GM19043 (cell line): Measurements from ENCODE around the gene TUBA4B.

Experiments used
- ATAC-seq: cut with Tn5 transposase; IDR thresholded peaks from one replicate; pipeline ENCODE4 v1.9.1; 2021; ENCODE audit warnings: low read depth; ENCODE audit not compliant: unreplicated experiment

TUBA4B gene

GRCh38 chr2:219289537-219290361 lies 36.7 kb downstream of the TUBA4B start:
- no peak for ATAC-seq

DNA sequence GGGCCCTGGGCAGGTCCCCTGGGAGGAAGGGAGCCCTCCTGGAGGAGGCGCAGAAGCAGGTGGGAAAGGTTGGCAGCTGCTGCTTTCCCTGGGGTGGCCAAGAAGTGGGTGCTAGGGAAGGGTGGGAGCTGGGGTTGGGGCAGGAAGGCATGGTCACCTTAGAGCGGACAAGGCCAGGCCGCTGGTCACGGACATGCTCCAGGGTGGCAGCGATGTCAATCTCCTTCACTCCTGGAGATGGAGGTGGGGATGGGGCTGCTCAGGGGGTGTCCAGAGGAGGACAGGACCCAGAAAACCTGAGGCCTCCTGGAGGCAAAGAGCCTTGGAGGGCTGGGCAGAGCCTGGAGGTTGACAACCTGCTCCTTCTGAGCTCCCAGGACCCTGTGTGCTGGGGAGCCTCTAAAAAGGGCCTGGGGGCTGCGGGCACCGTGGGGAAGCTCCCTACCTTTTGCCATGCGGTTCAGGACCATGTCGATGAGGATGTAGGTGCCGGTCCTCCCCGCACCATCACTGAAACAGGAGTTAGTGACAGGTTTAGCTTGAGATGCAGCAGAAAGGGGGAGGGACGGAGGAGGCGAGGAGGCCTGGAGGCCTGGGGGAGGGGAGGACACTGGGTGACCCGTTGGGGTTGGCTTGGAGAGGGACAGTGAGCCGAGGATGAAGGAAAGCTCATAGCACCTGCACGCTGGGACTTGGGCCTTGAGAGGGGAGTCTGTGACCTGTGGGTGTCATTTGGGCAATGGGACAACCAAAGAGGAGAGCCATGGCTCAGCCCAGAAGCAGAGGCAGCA lies 37.5 kb downstream of the TUBA4B start:
- ATAC-seq = no peak

DNA sequence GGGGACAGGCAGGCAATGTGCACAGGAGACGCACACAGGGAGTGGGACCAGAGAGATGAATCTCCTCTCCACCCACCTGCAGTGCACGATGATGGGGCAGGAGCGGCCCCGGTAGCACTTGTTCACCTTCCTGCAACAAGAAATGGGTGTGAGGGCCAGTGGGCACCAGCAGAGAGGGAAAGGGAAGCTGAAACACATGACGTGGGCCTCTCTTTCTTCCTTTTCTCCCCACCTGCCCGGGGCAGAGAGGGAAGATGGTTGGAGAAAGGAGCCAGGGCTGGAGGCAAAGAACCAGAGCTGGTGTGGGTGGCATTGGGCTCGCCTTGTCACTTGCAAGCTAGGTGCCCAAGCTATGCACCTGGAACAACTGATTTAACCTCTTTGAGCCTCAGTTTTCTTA lies 38.4 kb downstream of the TUBA4B start:
- ATAC-seq = no peak

DNA sequence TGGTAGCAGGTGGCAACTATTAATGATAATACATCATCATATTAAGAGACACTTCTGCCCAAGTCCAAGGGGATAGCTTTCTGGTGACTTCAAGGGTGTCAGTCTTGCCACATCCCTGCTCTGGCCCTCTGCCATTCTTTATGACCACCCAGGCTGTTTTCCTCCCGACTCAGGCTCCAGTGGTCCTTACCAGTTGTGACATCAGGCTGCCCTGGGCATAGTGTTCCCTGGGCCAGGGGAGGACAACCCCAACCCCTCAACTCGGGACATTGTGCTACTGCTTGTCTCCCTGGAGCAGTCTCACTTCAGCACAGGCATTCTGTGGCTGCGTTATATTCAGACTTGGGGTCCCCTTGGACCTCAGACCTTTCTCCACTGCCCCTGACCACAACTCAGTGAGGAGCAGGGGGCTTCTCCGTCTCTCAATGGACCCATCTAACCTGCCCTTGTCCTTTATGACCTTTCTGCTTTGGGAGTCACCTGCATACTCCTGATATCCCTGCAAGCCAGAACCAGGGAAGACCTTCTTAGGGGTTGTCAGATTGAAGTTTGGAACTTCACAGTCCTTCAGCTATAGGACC lies 39.0 kb downstream of the TUBA4B start:
- no peak for ATAC-seq

GRCh38 chr2:219292616-219293015 lies 39.6 kb downstream of the TUBA4B start:
- no peak for ATAC-seq

DNA sequence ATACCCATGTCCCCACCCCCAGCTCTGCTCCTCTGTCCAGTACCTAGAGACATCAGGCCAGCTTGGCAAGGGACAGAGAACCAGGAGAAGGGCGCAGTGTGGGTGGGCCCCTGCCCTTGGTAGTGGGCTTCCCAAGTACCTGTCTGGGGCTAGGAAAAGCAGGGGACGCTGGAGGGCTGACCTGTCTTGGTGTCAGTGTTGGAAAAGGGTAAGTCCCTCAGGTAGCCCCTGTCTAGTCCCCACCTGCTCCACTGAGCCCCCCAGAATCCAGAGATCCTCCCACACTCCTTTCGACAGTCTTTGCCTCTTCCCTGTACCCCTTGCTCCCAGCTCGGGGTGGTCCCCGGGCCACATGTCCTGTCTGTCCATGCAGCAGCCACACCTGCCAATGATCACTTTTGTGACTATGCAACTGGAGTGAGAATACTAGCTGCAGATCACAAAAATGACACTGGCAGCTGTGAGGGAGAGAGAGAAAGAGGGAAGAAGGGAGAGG lies 40.7 kb downstream of the TUBA4B start:
- no peak for ATAC-seq

- ATAC-seq = peak; percentile 83
Measured at GRCh38 chr2:219294356-219295351, 41.6 kb downstream of the TUBA4B start.

- no peak for ATAC-seq
Measured at GRCh38 chr2:219296142-219296541, 43.1 kb downstream of the TUBA4B start.

DNA sequence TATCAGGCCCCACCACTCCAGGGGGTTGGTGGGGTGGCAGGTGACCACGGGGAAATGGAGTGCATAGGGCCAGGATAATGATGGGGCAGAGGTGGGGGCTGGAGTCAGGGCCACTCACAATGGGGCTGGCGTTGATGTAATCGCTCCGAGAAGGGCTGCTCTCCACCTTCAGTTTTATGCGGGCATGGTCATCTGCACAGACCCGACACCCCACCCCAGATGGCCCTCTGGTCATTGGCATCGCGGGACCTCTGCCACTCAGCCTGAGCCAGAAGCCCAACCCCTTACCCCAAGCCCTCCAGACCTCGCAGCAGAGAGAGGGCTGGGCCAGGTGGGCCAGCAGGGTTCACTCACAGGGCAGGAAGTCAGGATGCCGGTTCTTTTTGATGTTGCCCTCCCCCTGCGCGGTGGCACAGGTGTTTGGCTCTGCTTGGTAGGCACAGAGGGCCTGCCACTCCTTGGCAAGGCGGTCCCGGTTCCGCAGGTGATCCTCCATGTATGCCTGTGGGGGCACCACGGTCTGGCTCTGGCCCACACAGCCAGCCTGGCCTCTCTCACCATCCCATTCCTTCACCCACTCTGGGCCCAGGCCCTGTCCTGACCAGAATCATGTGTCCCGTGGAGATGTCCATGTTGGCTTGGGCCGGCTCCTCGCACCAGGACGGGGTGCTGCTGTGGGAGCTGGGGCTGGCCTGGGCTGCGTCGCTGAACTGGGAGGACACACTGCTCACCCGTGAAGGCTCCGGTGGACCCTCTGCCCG lies 43.8 kb downstream of the TUBA4B start:
- no peak for ATAC-seq

DNA sequence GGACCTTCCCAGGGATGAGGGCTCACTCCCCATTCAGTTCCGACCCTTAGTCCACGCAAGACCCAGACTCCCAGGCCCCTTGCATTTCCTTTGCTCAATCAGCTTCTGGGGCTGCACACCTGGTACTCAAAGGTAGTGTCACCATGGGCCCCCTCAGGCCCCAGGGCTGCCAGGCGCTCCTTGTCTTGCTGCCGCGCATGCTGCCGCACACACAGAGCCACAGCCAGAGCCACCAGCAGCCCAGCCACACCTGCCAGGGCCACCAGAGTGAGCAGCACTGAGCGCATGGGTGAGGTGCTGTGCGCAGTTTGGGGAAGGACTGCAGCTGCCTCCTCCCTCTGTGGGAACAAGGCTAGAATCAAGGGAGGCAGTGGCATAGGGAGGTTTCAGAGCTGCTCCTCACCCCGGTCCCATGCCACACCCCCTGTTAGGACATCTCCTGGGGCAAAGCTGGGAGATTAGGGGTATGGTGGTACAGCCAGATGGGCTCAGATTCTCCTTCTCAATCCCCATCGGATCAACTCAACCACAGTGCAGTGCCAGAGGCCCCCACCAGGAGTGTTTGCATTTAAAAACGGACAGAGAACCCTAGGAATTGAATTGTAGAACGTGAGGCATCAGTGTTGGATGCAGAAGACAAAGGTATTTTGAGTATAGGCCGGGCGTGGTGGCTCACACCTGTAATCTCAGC lies 44.9 kb downstream of the TUBA4B start:
- no peak for ATAC-seq

DNA sequence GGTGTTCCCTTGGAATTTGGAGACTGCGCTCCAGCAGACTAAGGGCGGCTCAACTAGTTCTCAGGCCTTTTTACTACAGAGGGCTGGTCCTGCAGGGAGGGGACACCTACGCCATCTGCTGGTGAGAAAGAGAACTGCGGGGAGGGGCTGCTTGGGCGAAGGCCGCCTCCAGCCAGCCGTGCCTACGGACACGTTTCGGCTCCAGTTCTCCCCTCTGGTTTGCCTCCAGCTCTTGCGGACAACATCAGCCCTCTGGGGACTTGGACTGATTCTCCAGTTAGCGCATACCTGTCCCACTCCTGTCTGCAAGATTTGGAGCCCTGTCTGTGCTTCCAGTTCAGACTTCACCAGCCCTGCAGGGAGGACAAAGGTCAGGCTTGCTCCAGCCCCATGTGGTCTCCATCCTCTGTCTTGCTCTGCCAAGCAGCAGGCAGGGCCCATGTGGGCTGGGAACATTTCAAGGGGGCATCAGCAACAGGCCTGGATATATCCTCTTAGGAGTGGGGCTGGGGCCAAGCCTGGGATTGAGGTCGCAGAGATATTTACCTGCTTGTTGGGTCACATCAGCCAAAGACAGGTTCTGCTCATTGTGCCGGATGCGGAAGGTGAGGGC lies 45.8 kb downstream of the TUBA4B start:
- peak; percentile 57 for ATAC-seq

DNA sequence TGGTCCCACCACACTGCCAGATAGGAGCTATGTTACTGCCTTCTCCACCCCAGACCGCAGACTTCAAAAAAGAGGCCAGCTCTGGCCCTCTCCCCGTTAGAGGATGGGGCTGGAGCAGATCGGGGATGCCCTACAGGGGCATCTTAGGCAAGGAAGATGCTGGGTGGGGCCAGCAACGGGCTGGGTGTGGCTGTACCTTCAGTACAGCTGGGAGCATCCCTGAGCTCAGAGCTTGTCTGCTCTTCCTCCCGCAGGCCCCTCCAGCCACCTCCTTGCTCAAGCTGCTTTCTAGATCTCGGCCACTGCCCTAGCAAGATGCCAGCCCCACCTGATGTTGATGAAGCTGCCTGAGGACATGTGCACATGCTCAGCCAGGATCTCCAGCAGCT lies 46.3 kb downstream of the TUBA4B start:
- ATAC-seq = no peak

GRCh38 chr2:219300022-219300421 lies 47.0 kb downstream of the TUBA4B start:
- no peak for ATAC-seq

DNA sequence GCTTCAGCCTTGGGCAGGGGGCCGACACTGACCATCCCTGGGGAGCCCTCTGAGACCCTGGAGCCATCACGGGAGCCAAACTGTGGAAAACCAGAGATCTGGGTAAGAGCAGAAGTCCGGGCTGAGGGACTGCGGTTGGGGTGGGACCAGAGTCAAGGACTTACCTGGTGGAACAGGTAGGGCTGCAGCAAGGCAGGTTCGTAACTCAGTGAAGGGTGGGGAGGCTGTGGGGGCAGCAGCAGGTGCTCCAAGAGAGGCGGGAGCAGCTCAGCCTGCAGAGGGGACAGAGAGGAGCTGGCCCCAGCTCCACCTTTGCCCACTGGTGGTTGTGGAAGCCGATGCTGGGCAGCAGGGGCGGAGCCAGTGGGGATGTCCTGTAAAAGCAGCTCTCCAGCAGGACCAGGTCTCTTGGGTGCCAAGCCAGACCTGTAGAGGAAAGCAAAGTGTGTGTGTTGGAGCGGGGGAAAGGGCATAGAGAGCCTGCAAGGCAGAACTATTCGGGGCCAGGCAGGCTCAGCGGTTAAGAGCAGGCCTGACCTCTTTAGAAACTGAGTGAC lies 49.4 kb downstream of the TUBA4B start:
- no peak for ATAC-seq

DNA sequence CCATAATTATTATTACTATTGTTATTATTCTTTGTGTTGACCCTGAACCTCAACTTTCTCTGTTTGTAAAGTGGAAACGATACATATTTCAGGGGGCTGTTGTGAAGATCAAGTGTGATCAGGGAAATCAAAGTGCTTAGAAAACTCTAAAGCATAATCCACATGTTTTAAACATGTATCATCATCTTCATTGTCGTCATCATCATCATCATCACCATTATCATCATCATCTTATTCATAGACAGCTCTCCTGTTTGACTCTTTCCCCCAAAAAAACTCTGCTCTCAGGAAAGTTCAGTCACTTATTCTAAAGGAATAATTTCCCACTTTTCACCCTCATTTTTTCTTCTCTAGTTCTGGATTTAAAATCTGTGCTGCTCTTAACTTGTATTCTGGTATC lies 51.2 kb downstream of the TUBA4B start:
- ATAC-seq = no peak

DNA sequence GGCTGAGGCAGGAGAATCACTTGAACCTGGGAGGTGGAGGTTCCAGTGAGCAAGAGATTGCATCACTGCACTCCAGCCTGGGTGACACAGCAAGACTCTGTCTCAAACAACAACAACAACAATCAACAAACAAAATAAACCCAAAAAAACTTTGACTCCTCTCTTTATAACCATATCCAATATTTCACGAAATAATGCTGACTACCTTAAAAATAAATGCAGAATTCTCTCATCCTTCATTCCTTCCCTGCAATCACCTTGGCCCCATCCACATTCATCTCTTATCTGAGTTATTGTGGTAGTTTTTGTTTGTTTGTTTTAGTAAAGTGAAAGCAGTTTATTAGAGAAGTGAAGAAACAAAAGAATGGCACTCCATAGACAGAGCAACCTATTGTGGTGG lies 53.0 kb downstream of the TUBA4B start:
- no peak for ATAC-seq

DNA sequence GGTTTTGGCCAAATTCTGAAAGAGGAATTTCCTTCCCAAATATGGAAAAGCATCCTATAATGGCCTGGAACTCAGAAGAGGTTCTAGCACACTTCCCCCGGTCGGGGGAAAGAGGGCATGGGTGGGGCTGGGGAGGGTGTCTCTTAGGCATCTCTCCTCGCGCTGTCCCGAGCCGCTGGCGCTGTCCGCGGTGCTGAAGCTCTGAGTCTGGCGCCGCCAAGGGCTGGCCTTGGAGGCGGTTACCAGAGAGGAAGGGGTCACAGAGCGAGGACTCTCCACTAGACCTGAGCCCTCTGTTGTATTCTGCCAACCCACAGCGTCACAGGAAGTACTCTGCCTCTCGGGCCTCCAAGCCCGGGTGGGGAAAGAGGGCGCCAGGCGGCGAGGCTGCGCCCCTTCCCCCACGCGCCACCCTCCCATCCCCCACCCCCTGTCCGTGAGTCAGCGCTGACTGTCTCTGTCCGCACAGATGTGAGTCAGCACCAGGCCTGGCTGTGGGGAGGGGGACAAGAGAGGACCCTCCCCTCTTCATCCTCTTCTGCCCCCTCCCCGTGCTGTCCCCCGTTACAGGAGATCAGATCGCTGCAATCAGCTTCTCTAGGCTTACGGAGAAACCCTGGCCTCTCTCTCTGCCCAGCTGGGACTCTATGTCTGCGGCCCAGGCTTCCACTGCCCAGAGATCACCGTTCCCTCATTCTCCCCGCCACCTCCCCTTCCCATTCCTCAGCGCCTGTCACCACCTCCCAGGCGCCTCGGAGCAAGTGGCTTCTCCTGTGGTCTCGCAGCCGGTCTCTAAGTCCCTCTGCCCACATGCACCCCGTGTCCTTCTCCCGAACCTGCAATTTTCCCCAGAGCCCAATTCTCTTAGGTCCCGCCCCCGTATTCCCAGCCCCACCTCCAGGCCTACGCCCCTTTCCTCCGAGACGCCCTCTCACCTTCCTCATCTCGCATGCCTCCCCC lies 55.4 kb downstream of the TUBA4B start:
- ATAC-seq = no peak
